ENCODE data around the gene OR7G2.

The OR7G2 gene

GRCh38 chr19:9149997-9150396, 42.7 kb upstream of the OR7G2 start:
- TF ChIP-seq CTCF (IDR thresholded peaks at IDR 0.05; ENCODE audit: poor library complexity, severe bottlenecking) = no peak

GRCh38 chr19:9148697-9149096, 41.4 kb upstream of the OR7G2 start:
- Histone ChIP-seq H3K36me3 (ENCODE audit: low read depth) (peaks cover 69% of the 10 kb centered on the region), H3K4me3 (ENCODE audit: severe bottlenecking) (no peak overlapping the region), H3K9me3 (ENCODE audit: severe bottlenecking) (peaks cover 32% of the 10 kb centered on the region), H3K27ac (ENCODE audit: poor library complexity, severe bottlenecking) (no peak overlapping the region), H3K27me3 (ENCODE audit: insufficient read depth, poor library complexity, severe bottlenecking) (no peaks in the 10 kb centered on the region), H3K4me1 (ENCODE audit: insufficient read depth, poor library complexity, severe bottlenecking) (no peaks in the 10 kb centered on the region)
- ATAC-seq (ENCODE audit: low read depth) = no peak
- no peak for DNase-seq (ENCODE audit: low spot score)
- no peak for TF ChIP-seq CTCF (IDR thresholded peaks at IDR 0.05; ENCODE audit: poor library complexity, severe bottlenecking)

More at GRCh38 chr19:9149997-9150396, 42.7 kb upstream of the OR7G2 start:
- H3K4me1 ChIP-seq (ENCODE audit: insufficient read depth, poor library complexity, severe bottlenecking) = no peaks in the 10 kb centered on the region
- ATAC-seq (ENCODE audit: low read depth) (peak; percentile 51; the same call in 1 of the 3 replicates), DNase-seq (ENCODE audit: low spot score) (no peak)
- no peaks in the 10 kb centered on the region for H3K27me3 ChIP-seq (ENCODE audit: insufficient read depth, poor library complexity, severe bottlenecking)
- peaks cover 23% of the 10 kb centered on the region for H3K9me3 ChIP-seq (ENCODE audit: severe bottlenecking)
- H3K27ac ChIP-seq (ENCODE audit: poor library complexity, severe bottlenecking) = no peak overlapping the region
- peaks cover 70% of the 10 kb centered on the region for H3K36me3 ChIP-seq (ENCODE audit: low read depth)
- H3K4me3 ChIP-seq (ENCODE audit: severe bottlenecking) = no peak overlapping the region

GRCh38 chr19:9146882-9147281, 39.6 kb upstream of the OR7G2 start:
- ATAC-seq (ENCODE audit: low read depth) = no peak
- Histone ChIP-seq H3K9me3 (ENCODE audit: severe bottlenecking) (peaks cover 16% of the 10 kb centered on the region), H3K27me3 (ENCODE audit: insufficient read depth, poor library complexity, severe bottlenecking) (no peaks in the 10 kb centered on the region), H3K36me3 (ENCODE audit: low read depth) (peaks cover 70% of the 10 kb centered on the region), H3K4me3 (ENCODE audit: severe bottlenecking) (no peak overlapping the region), H3K27ac (ENCODE audit: poor library complexity, severe bottlenecking) (no peak overlapping the region), H3K4me1 (ENCODE audit: insufficient read depth, poor library complexity, severe bottlenecking) (no peaks in the 10 kb centered on the region)
- no peak for DNase-seq (ENCODE audit: low spot score)
- no peak for TF ChIP-seq CTCF (IDR thresholded peaks at IDR 0.05; ENCODE audit: poor library complexity, severe bottlenecking)

GRCh38 chr19:9144920-9145319, 37.6 kb upstream of the OR7G2 start:
- Histone ChIP-seq H3K4me3 (ENCODE audit: severe bottlenecking) (no peak overlapping the region), H3K36me3 (ENCODE audit: low read depth) (peaks cover 69% of the 10 kb centered on the region), H3K27me3 (ENCODE audit: insufficient read depth, poor library complexity, severe bottlenecking) (no peaks in the 10 kb centered on the region), H3K9me3 (ENCODE audit: severe bottlenecking) (peaks cover 19% of the 10 kb centered on the region), H3K4me1 (ENCODE audit: insufficient read depth, poor library complexity, severe bottlenecking) (no peaks in the 10 kb centered on the region), H3K27ac (ENCODE audit: poor library complexity, severe bottlenecking) (no peak overlapping the region)
- no peak for TF ChIP-seq CTCF (IDR thresholded peaks at IDR 0.05; ENCODE audit: poor library complexity, severe bottlenecking)
- ATAC-seq (ENCODE audit: low read depth) (no peak), DNase-seq (ENCODE audit: low spot score) (no peak)

- Histone ChIP-seq H3K36me3 (ENCODE audit: low read depth) (peaks cover 38% of the 10 kb centered on the region), H3K27ac (ENCODE audit: poor library complexity, severe bottlenecking) (peak within 1 kb of the TSS; percentile 21), H3K4me1 (ENCODE audit: insufficient read depth, poor library complexity, severe bottlenecking) (peaks cover 3% of the 10 kb centered on the region), H3K4me3 (ENCODE audit: severe bottlenecking) (peak within 1 kb of the TSS; percentile 75), H3K9me3 (ENCODE audit: severe bottlenecking) (peaks cover 12% of the 10 kb centered on the region), H3K27me3 (ENCODE audit: insufficient read depth, poor library complexity, severe bottlenecking) (no peaks in the 10 kb centered on the region)
- ATAC-seq (ENCODE audit: low read depth) = peak; percentile 93
- TF ChIP-seq CTCF (IDR thresholded peaks at IDR 0.05; ENCODE audit: poor library complexity, severe bottlenecking) = no peak
- peak; percentile 89 for DNase-seq (ENCODE audit: low spot score)
Observed at GRCh38 chr19:9140159-9140874, 33.0 kb upstream of the OR7G2 start, which contains the start of gene ZNF317. ZNF317 (plus strand) TSS chr19:9140397; CDS start chr19:9156017, 15,620 bp downstream.

All from RWPE2 (cell line).